Body of pancreas (tissue), 4 donors: ENCODE data around the gene POTEG.
"Not testable (repeated sequence)": the region's sequence is repeated elsewhere in the genome, so short reads cannot be mapped to it uniquely, and the experiment has no call there.

Experiments used
- CTCF ChIP-seq, 7 experiments: fragments of 450-650 bp in 4 of 7; fragments of 200-600 bp in 3 of 7; sonication (generic) in 3 of 7; IDR thresholded peaks; one replicate each; pipeline ENCODE4 v1.5.1; 2016 to 2019; ENCODE audit warnings: antibody characterized with exemption in 7 of 7
- POLR2A ChIP-seq, 3 donors: fragments of 450-650 bp; IDR thresholded peaks; one replicate each; pipeline ENCODE4 v1.6.1; 2016; ENCODE audit warnings: antibody characterized with exemption in 3 of 3, mild to moderate bottlenecking in 2 of 3

- TF ChIP-seq CTCF, POLR2A (IDR thresholded peaks at IDR 0.05): not testable (repeated sequence)
These were observed 750 bp upstream of the POTEG start for GRCh38 chr14:19434891-19435290.
